ENCODE measurements around the gene APRT.
"Not testable (repeated sequence)": the region's sequence is repeated elsewhere in the genome, so short reads cannot be mapped to it uniquely, and the experiment has no call there.

DNA sequence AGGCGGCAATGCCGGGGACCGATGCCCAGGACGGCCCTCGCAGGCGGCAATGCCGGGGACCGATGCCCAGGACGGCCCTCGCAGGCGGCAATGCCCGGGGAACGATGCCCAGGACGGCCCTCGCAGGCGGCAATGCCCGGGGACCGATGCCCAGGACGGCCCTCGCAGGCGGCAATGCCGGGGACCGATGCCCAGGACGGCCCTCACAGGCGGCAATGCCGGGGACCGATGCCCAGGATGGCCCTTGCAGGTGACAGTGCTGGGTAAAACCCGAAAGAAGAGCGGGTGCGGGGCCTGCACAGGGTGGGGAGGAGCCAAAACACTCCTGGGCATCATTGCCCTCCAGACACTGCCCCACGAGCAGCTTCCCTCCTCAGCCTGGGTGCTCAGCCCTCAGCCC, 11.9 kb upstream of the APRT start:
- TF ChIP-seq, protein P1, sequence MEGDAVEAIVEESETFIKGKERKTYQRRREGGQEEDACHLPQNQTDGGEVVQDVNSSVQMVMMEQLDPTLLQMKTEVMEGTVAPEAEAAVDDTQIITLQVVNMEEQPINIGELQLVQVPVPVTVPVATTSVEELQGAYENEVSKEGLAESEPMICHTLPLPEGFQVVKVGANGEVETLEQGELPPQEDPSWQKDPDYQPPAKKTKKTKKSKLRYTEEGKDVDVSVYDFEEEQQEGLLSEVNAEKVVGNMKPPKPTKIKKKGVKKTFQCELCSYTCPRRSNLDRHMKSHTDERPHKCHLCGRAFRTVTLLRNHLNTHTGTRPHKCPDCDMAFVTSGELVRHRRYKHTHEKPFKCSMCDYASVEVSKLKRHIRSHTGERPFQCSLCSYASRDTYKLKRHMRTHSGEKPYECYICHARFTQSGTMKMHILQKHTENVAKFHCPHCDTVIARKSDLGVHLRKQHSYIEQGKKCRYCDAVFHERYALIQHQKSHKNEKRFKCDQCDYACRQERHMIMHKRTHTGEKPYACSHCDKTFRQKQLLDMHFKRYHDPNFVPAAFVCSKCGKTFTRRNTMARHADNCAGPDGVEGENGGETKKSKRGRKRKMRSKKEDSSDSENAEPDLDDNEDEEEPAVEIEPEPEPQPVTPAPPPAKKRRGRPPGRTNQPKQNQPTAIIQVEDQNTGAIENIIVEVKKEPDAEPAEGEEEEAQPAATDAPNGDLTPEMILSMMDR (IDR thresholded peaks at IDR 0.05), result not testable (repeated sequence)
- TF ChIP-seq POLR2A (IDR thresholded peaks at IDR 0.05), result not testable (repeated sequence)
